HCT116 (cell line): Measurements from ENCODE around the gene PXN. TPM values are rescaled to one million over a fixed set of nuclear protein-coding genes. Genes with fewer than 3 reads are reported as not detected.

Experiments
- ATF3 ChIP-seq: IDR thresholded peaks from 2 replicates; pipeline ENCODE4 v1.6.1; 2012
- CBX3 ChIP-seq: IDR thresholded peaks from 2 replicates; pipeline ENCODE4 v1.6.1; 2012; ENCODE audit warnings: low read depth
- CEBPB ChIP-seq: IDR thresholded peaks from 2 replicates; pipeline ENCODE4 v1.6.1; 2012; ENCODE audit warnings: low read depth
- CTCF ChIP-seq, 3 experiments: fragments of 200-600 bp in 1 of 3; sonication (generic) in 1 of 3; IDR thresholded peaks in 2 of 3; conservative IDR thresholded peaks in 1 of 3; 2 replicates each; pipeline ENCODE4 v1.5.1; 2012 to 2017; ENCODE audit warnings: low read depth in 2 of 3, low read length in 2 of 3, antibody characterized with exemption in 1 of 3, borderline replicate concordance in 1 of 3, control low read depth in 1 of 3, mild to moderate bottlenecking in 1 of 3, mixed read lengths in 1 of 3, mixed run types in 1 of 3, moderate library complexity in 1 of 3; ENCODE audit not compliant: insufficient read depth in 1 of 3
- EZH2 ChIP-seq: fragments of 200-600 bp; sonication (generic); IDR thresholded peaks from 2 replicates; pipeline ENCODE4 v1.6.1; 2017; ENCODE audit warnings: antibody characterized with exemption, mixed run types
- EZH2phosphoT487 ChIP-seq: fragments of 200-600 bp; IDR thresholded peaks from 2 replicates; pipeline ENCODE4 v1.6.1; 2018; ENCODE audit warnings: antibody characterized with exemption, borderline replicate concordance
- FOSL1 ChIP-seq: IDR thresholded peaks from 2 replicates; pipeline ENCODE4 v1.6.1; 2012; ENCODE audit warnings: low read depth
- MAX ChIP-seq: IDR thresholded peaks from 2 replicates; pipeline ENCODE4 v1.6.1; 2012
- POLR2A ChIP-seq: IDR thresholded peaks from 2 replicates; pipeline ENCODE4 v1.7.0; 2011; ENCODE audit warnings: borderline replicate concordance; ENCODE audit not compliant: insufficient read depth, insufficient read length; ENCODE audit errors: extremely low read depth
- RAD21 ChIP-seq: IDR thresholded peaks from 2 replicates; pipeline ENCODE4 v1.6.1; 2012; ENCODE audit warnings: low read depth, mild to moderate bottlenecking
- SIN3A ChIP-seq: IDR thresholded peaks from 2 replicates; pipeline ENCODE4 v1.6.1; 2012; ENCODE audit warnings: low read depth
- SP1 ChIP-seq: IDR thresholded peaks from 2 replicates; pipeline ENCODE4 v1.6.1; 2012; ENCODE audit warnings: low read depth
- TCF7L2 ChIP-seq: IDR thresholded peaks from 2 replicates; pipeline ENCODE4 v1.7.0; 2011; ENCODE audit warnings: borderline replicate concordance, inconsistent platforms; ENCODE audit not compliant: insufficient read depth, insufficient read length; ENCODE audit errors: extremely low read depth
- ZFX ChIP-seq: fragments of 450-650 bp; IDR thresholded peaks from 2 replicates; pipeline ENCODE4 v1.6.1; 2017
- total RNA-seq: library from RNA; stranded (reverse); gene quantifications from one replicate; pipeline ENCODE4 v1.2.1, GENCODE V29; 2021; ENCODE audit not compliant: unreplicated experiment

Gene PXN
- total RNA-seq, 1 experiment from 2014 or later: 211 TPM

GRCh38 chr12:120264904-120265472, 542 bp downstream of the PXN start (continued):
- TF ChIP-seq CTCF (IDR thresholded peaks at IDR 0.05 in 2 of 3, conservative IDR thresholded peaks at IDR 0.05 in 1 of 3; ENCODE audit: borderline replicate concordance in 1 of 3, insufficient read depth in 1 of 3, low read depth in 2 of 3, low read length in 2 of 3): no peak
- no peak for TF ChIP-seq EZH2
- no peak for TF ChIP-seq RAD21
- TF ChIP-seq ZFX: no peak; the same call in 1 of the 2 replicates
- no peak for TF ChIP-seq CEBPB
- TF ChIP-seq TCF7L2: no peak
- TF ChIP-seq MAX: no peak
- TF ChIP-seq EZH2phosphoT487: no peak
- TF ChIP-seq SIN3A: no peak
- no peak for TF ChIP-seq FOSL1
- no peak for TF ChIP-seq ATF3
- no peak for TF ChIP-seq SP1
- no peak for TF ChIP-seq POLR2A
- TF ChIP-seq CBX3: no peak
